ENCODE measurements around the gene SLC25A12.
A peak's percentile ranks its signal among the peaks of the same experiment; 100 is the strongest.
"Not testable (repeated sequence)": the region's sequence is repeated elsewhere in the genome, so short reads cannot be mapped to it uniquely, and the experiment has no call there.

Gene SLC25A12

DNA sequence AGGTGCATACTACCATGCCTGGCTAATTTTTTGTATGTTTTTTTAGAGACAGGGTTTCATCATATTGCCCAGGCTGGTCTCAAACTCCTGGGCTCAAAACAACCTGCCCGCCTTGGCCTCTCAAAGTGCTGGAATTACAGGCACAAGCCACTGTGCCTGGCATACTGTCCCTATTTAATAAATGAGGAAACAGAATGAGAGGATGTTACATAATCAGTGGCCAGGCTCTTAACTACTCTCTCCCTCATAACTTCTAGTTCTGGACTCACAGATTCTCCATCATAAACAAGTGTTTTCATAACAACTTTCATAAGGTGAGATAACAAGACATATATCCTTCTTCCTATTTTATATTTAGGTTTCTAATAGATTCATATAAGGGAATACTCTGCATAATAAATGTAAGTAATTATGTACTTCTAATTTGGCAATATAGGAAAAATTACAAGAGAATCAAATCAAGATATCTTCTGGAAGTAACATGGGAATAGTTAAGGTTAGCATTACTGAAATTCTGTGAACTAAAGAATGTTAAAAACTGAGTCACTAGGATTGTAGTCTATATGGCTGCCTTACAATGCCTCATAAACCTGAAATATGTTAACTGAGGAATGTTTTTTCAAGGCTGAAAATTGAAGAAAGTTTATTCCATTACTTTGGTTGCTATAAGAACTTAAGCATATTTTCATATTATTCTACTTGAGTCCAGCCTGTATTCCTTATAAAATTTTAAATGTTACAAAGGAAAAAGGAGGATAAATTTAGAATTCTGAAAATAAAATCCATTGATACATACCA is 71.3 kb downstream of the SLC25A12 start:
- DNase-seq, result no peak

- no peak for DNase-seq
Measured at GRCh38 chr2:171819453-171819852, 74.6 kb downstream of the SLC25A12 start.

DNA sequence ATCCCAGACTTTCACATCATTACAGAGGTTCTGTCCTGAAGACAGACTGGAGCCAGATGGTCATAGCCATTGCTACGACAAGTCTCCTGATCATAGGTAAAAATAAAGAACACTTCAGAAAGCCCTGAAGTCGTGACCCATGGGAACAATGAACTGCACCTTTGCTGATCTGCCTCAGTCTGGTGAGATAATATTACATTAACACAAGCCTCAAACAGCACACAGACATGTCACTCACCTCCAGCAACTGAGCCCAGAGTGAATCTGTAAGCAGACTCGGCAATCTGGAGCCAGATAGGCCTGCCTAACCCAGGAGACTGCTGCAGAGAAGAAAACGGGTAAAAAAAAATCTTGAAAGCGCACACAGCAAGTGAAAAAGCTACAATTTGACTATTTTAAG is 79.2 kb downstream of the SLC25A12 start:
- DNase-seq, result peak; percentile 89

GRCh38 chr2:171814174-171814573 is 79.9 kb downstream of the SLC25A12 start:
- no peak for DNase-seq

DNA sequence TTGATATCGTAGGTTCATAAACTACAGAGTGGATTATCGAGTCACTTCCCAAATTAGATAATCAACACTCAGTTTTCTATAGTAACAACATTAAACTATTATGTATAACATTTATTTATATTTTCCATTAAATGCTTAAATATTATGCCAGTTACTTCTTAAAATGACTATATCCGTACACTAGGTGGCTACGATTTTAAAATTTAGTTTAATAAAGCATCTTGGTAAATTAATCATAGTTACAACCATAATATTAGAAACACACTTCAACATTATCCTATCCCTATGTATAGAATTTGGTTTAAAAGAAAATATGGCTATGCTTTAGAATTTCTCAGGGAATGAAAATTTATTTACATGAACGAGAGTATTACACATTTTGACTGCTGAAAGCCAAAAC is 80.3 kb downstream of the SLC25A12 start:
- DNase-seq, result no peak

DNA sequence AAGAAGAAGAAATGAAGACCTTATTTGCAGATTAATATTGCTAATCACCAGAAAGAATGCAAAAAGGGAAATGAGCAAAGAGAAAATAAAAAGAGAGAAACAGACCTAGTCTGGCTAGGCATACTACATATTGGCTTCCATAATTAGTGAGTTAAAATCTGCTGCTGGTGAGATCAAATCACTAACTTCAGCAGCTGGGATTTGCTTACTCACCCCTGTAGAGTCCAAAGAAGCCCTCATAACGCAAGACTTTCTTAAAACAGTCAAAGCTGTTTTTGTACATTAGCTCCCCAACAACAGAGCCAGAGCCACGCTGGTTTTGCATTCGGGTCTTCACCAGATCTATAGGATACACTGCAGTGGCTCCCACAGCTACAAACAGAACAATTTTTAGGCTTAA is 80.9 kb downstream of the SLC25A12 start:
- no peak for DNase-seq

- DNase-seq, result peak; percentile 42
Measured at GRCh38 chr2:171811245-171811628, 82.8 kb downstream of the SLC25A12 start.

GRCh38 chr2:171810422-171811244 is 83.4 kb downstream of the SLC25A12 start:
- peak; percentile 67 for DNase-seq

DNA sequence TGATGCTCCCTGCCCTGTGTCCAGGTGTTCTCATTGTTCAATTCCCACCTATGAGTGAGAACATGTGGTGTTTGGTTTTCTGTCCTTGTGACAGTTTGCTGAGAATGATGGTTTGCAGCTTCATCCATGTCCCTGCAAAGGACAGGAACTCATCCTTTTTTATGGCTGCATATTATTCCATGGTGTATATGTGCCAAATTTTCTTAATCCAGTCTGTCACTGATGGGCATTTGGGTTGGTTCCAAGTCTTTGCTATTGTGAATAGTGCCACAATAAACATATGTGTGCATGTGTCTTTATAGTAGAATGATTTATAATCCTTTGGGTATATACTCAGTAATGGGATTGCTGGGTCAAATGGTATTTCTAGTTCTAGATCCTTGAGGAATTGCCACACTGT is 85.2 kb downstream of the SLC25A12 start:
- not testable (repeated sequence) for DNase-seq

GRCh38 chr2:171807831-171808393 is 86.1 kb downstream of the SLC25A12 start:
- DNase-seq, result no peak

- DNase-seq, result peak; percentile 50
Measured at GRCh38 chr2:171807119-171807518, 86.9 kb downstream of the SLC25A12 start.

DNA sequence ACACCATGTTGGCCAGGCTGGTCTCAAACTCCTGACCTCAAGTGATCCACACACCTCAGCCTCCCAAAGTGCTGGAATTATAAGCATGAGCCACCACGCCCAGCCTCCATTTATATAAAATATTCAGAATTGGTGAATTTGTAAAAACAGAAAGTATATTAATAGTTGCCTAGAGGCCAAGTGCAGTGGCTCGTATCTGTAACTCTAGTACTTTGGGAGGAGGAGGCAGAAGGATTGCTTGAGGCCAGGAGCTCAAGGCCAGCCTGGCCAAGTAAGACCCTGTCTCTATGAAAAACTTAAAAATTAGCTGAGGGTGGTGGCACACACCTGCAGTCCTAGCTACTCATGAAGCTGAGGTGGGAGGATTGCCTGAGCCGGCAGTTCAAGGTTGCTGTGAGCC is 89.6 kb downstream of the SLC25A12 start:
- no peak for DNase-seq

- DNase-seq, result no peak
Measured at GRCh38 chr2:171803757-171804156, 90.3 kb downstream of the SLC25A12 start.

- no peak for DNase-seq
Measured at GRCh38 chr2:171800639-171801038, 93.4 kb downstream of the SLC25A12 start.

DNA sequence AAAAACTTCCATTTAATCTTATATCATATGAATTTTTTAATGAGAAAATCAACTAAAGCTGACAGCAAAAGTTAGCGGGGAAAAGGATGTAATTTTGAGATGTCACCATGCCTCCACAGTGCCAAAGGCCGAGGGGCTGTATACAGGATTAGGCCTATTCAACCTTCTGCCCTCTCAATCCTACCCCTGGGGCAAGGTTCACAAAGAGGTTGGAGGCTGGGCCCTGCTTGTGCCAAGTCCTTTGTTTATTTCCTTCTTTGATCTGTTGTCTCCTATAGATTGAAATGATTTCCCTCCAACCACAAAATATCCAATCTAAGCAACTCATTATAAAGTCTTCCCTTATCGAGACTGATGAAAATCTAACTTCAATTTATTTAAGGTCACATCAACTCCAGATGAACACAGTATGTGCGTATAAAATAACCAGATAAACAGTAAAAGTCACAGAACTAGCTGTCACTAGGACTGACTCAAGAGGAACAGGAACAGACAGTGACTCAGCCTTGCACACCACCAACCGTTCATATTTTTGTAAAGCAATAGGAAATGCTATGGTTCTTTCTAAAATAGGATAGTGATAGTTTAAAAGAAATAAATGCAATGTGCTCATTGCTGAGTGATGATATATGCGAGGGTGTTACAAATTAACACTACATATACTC is 95.8 kb downstream of the SLC25A12 start:
- no peak for DNase-seq

- peak; percentile 24 for DNase-seq
Measured at GRCh38 chr2:171794918-171795317, 99.1 kb downstream of the SLC25A12 start.

- DNase-seq, result peak; percentile 19
Measured at GRCh38 chr2:171793691-171794678, 100.1 kb downstream of the SLC25A12 start.

DNA sequence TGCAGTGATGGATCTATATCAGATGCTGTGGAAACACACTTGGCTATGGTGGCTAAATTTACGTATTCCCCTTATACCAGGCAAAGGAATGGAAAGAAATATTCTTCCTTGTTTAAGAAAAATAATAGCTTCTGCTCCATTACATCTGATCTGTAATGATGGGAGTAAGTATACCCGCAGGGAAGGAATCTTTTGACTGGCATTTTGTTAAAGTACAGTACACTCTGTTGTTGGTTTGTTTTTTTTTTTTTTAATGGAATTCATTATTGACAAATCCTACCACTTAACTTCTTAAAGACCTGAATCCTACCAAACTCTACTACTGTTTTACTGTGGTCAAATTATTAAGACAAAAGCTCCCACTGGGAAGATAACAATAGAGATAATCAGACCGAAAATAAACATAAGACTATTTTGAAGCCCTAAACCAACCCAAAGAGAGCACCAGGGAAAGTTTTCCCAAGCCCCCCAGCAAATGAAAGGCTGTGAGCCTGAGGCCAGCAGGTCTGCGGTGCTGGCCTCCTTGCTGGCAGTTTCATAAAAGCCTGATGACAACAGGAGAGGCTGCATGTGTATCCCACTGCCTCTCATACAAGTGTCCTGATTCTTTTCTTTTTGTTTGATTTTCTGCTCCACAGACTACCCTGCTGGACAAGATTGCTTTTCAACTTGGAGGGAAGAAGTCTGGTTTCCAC is 101.0 kb downstream of the SLC25A12 start:
- DNase-seq, result peak; percentile 70

DNA sequence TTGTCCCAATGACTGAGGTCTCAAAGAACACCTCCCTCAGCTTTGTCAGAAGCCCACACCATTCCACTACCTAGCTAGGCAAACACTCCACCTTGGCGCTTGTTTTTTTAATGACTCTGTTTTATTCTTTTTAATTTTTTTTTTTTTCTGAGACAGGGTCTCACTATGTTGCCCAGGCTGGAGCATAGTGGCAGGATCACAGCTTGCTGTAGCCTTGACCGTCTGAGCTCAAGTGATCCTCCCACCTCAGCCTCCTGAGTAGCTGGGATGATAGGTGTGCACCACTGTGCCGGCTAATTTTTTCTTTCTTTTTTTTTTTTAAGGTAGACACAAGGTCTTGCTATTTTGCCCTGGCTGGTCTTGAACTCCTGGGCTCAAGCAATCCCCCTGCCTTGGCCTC is 101.9 kb downstream of the SLC25A12 start:
- DNase-seq, result no peak

- no peak for DNase-seq
Measured at GRCh38 chr2:171791361-171791760, 102.7 kb downstream of the SLC25A12 start.

DNA sequence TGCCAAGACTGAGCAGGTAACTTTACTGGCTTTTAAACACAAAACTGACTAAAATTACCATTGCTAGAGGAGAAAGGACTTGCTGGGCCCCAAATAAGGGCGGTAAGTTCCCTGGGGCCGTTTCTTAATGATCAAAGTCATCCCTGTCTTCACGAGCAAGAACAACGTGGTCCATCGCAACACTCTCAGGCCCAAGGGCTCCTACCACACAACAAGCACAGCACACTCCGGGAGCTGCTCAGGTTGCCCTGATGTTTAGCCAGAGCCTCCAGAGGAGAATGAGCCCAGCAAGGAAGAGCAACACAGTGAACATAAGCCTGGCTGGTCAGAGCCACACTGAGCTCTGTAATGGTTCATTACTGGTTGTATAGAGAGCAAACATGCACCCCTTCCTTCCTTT is 104.1 kb downstream of the SLC25A12 start:
- DNase-seq, result no peak
